HCEC 1CT (cell line): ENCODE data around the gene APCDD1L.
"Not testable (repeated sequence)": the region's sequence is repeated elsewhere in the genome, so short reads cannot be mapped to it uniquely, and the experiment has no call there.

Experiments
- DNase-seq: peaks from one replicate; pipeline ENCODE4 v3.0.0-alpha.2; 2017

APCDD1L gene

DNA sequence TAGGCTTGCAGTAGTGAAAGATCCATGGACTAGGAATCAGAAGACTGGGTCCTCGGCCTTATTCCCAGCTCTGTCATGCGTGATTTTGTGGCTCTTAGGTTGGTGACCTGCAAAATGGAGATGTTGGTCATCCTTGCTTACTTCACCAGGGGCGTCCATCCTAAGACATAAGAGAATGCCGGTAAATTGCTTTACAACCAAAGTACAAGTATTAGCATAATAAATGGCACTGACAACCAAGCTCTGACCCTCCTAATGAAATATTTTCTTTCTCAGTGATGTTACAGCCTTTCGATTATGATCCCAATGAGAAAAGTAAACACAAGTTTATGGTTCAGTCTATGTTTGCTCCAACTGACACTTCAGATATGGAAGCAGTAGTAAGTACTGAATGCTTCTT is 80.9 kb downstream of the APCDD1L start:
- no peak for DNase-seq

DNA sequence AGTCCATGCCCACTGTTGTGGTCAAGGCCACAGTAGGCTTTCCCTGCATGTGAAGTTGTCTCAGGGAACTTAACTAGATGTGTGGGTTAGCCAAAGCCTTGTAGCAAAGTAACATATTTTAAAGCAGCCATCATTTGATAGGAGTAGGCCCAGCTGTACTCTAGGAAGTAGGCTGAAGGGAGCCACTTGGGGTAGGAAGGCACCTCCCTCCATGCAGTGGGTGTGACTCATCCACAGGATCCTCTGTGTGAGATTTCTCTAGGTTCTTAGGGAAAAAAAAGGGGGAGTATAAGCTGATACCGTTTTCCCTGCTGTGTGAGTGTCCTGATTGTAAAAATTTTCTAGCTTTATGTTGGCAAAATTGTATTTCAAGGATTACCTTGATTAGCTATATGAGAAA is 81.4 kb downstream of the APCDD1L start:
- DNase-seq: peak; percentile 82

DNA sequence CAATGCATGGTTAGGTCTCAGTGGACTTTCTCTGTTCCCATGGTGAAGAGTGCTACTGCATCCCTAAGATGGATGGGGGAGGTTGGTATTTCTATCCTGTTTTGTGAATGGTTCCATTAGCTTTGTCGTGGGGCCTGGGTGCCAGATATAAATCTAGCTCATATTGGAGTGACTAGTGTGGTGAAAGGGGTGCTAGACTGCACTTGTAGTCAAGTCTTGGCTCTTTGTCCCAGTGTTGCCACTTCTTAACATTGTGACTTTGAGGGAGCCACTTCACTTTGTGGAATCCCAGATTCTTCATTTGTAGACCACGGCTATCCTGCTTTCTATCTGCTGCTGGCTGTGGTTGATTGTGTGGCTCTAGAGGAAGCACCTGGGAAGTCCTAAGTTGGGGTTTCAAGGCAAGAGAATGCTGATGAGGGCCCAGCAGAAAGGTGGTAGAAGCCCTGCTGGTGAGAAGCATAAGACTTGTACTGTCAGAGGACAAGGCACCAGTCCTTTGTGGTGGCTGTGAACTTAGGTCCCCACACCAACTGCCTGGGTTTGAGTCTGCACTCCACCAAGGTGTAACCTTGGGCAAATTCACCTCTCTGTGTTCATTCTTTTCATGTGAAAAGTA is 82.1 kb downstream of the APCDD1L start:
- no peak for DNase-seq

DNA sequence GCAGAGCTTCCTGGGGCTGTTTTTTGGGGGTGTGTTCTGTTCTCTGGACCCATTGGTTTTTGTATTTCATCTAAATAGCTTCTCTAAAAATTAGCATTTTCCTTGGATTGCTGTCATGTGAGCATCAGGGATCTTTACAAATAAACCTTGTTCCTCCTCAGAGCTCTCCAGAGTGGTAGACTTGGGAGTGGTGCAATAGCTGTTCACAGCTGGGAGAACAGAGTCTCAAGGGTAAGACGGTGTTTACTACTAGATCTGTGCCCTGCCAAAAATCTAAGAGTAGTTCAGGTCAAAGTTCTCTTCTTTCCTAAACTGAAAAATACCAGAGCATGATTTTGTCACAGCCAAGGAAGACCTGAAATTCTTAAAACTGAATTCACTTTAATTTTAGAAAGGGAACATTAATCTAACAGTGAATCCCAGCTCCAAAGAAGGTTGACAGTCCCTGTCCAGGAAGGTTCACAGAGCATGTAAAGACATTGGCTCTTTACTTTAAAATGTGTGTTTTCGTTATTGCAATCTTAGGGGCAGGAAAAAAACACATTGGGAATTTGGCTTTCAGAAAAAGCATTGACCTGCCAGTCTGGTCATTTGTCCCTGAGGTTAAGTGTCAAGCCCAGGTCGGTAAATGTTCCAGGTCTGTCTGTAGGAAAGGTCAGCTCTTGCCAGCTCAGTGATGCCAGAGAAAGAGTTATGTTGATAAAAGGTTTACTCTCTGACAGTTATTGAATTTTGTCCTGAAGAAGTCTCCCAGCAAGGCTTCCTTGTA is 82.8 kb downstream of the APCDD1L start:
- DNase-seq: peak; percentile 14

DNA sequence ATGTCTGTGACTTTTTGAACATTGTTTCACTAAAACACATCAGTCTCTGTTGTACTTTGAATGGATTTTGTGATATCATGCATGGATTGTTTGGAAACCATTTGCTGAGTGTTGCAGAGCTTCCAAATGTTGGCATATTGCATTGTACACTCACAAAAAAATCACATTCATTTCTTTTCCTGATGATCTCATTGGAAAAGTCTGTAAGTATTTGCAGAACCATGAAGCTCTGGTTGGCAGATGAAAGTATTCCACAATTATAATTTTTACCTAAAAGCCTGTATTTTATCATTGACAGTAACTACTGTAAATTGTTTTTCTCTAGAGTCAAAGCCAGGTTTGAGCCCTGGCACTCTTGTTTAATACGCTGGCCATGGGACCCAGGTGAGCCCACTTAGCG is 84.1 kb downstream of the APCDD1L start:
- no peak for DNase-seq

DNA sequence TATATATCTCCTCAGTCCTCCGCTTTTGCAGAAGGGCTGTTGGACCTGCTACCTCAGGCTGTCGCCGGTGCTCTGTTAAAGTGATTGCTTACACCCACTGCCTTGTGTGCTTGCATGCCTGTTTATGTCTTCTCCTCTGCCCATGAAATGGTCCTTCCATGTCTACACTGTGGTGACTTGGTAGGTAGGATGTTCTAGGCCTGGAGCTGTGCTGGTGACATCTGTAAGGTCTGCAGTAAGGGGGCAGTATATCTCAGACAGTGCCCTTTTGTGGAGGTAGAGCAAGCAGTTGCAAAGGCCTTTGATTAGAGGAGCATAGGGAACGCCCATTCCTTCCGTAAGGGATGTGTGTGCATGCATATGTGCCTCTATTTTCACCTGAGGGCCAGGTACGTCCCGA is 85.9 kb downstream of the APCDD1L start:
- no peak for DNase-seq

- DNase-seq: no peak
Measured at GRCh38 chr20:58428364-58428763, 86.8 kb downstream of the APCDD1L start.

GRCh38 chr20:58427571-58427970 is 87.6 kb downstream of the APCDD1L start:
- not testable (repeated sequence) for DNase-seq

DNA sequence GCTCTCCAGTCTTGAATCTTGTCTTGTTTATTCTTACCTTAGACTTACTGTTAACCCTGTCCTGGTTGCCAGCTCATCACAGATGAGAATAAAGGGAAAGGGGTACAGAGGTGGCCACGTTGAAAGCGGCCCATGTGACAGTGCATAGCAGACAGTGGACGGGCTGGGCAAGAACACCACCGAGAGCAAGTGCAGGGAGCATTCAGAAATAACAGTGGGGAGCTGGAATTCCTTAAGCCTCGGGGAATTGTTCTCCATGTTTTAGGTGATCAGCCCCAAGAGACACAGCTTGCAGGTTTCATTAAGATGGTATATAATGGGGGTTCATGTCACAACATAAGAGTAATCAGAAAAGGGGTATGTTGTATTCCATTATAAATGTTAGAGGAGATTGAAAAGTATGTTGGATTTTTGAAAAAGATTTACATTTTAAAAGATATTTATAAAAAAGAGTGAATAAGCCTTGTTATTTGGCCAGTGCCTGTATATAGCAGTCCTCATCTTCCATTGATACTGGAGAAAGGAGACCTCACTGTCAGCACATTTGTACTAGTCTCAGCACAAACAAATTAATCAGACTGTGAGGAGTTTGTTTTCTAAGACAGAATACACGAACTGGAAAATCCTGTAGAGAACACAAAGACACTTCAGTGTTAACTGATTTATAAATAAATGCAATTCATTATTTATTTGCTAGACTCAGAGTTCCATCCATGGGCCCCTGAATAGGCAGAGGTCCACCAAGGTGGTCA is 90.8 kb downstream of the APCDD1L start:
- no peak for DNase-seq

- DNase-seq: no peak
Measured at GRCh38 chr20:58421497-58421850, 93.7 kb downstream of the APCDD1L start.

DNA sequence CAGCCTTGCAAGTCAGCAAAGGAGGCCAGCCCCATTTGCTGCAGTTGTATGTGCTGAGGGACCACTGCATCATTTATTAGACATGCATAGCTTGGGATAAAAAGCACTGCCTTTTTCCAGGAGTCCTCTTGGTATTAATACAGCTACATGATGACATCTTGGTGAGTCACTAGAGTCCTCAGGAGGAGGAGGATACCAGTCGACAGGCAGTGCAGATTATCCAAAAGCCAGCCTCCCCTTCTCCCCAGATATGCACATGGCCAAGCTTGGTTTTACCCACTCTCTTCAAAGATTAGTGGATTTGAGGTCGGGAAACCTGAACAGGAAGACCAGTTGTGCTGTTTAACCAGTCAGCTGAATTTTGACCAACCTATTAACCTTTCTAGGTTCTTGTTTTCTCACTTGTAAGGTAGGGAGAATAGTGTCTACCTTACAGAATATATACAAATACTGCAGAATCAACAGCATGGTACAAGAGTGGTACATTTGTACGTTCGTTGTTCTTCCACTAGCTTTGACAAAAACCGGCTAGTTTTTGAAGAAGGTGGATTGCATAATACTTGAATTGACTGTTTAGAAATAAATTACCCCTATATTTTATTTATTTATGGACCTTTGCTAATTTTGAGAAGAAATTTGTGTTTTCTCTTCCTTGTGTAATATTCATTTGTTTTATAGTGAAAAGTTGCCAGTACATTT is 94.3 kb downstream of the APCDD1L start:
- DNase-seq: peak; percentile 80

GRCh38 chr20:58418949-58419748 is 96.0 kb downstream of the APCDD1L start:
- no peak for DNase-seq

GRCh38 chr20:58417438-58417837 is 97.8 kb downstream of the APCDD1L start:
- DNase-seq: no peak

- no peak for DNase-seq
Measured at GRCh38 chr20:58416835-58417234, 98.4 kb downstream of the APCDD1L start.

GRCh38 chr20:58416057-58416456 is 99.1 kb downstream of the APCDD1L start:
- no peak for DNase-seq

DNA sequence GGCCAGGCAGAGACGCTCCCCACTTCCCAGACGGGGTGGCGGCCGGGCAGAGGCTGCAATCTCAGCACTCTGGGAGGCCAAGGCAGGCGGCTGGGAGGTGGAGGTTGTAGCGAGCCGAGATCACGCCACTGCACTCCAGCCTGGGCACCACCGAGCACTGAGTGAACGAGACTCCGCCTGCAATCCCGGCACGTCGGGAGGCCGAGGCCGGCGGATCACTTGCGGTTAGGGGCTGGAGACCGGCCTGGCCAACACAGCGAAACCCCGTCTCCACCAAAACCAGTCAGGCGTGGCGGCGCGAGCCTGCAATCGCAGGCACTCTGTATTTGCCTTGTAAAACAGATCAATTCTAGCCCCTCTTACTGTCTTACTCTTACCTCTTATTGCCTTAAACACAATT is 100.4 kb downstream of the APCDD1L start:
- not testable (repeated sequence) for DNase-seq

DNA sequence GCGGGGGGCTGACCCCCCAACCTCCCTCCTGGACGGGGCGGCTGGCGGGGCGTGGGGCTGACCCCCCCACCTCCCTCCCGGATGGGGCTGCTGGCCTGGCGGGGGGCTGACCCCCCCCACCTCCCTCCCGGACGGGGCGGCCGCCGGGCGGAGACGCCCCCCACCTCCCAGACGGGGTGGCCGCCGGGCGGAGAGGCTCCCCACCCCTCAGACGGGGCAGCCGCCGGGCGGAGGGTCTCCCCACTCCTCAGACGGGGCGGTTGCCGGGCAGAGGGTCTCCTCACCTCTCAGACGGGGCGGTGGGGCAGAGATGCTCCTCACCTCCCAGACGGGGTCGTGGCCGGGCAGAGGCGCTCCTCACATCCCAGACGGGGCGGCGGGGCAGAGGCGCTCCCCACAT is 101.0 kb downstream of the APCDD1L start:
- not testable (repeated sequence) for DNase-seq
